Endodermal cell (in vitro differentiated cells): ENCODE results near the gene CORO7. TPM values are rescaled to one million over a fixed set of nuclear protein-coding genes. Genes with fewer than 3 reads are reported as not detected.

Experiments used
- DNase-seq: peaks from one replicate; pipeline ENCODE4 v3.0.0-alpha.2; 2017
- H3K27ac ChIP-seq: 2 replicates; pipeline ENCODE4 v1.5.1; 2013; ENCODE audit warnings: mild to moderate bottlenecking, low read depth, low read length, moderate library complexity
- H3K27me3 ChIP-seq: 2 replicates; pipeline ENCODE4 v1.6.1; 2013; ENCODE audit warnings: mild to moderate bottlenecking, low read length, moderate library complexity; ENCODE audit not compliant: insufficient read depth, control insufficient read depth, poor library complexity, severe bottlenecking
- H3K36me3 ChIP-seq: 2 replicates; pipeline ENCODE4 v1.7.0; 2013; ENCODE audit warnings: mild to moderate bottlenecking, low read length, moderate library complexity; ENCODE audit not compliant: control insufficient read depth, insufficient read depth
- H3K4me1 ChIP-seq: one replicate; pipeline ENCODE4 v1.7.0; 2013; ENCODE audit warnings: low read length; ENCODE audit not compliant: control insufficient read depth, insufficient read depth
- H3K4me3 ChIP-seq: 2 replicates; pipeline ENCODE4 v1.5.1; 2013; ENCODE audit warnings: mild to moderate bottlenecking, low read length, moderate library complexity
- H3K9ac ChIP-seq: 2 replicates; pipeline ENCODE4 v1.6.1; 2013; ENCODE audit warnings: mild to moderate bottlenecking, low read length, moderate library complexity; ENCODE audit not compliant: poor library complexity, severe bottlenecking; ENCODE audit errors: extremely low read depth
- H3K9me3 ChIP-seq: 2 replicates; pipeline ENCODE4 v1.6.1; 2013; ENCODE audit warnings: mild to moderate bottlenecking, low read length, moderate library complexity; ENCODE audit not compliant: control insufficient read depth
- H3K27ac Mint-ChIP-seq: 2 replicates; pipeline ENCODE4 v1.8.0; 2020; ENCODE audit warnings: mixed read lengths
- H3K27me3 Mint-ChIP-seq: 2 replicates; pipeline ENCODE4 v1.8.0; 2021; ENCODE audit warnings: mild to moderate bottlenecking, mixed read lengths; ENCODE audit not compliant: insufficient read depth
- H3K36me3 Mint-ChIP-seq: 2 replicates; pipeline ENCODE4 v1.8.0; 2020; ENCODE audit warnings: low read depth, mixed read lengths
- H3K4me1 Mint-ChIP-seq: 2 replicates; pipeline ENCODE4 v1.8.0; 2020; ENCODE audit warnings: mixed read lengths
- H3K4me3 Mint-ChIP-seq: 2 replicates; pipeline ENCODE4 v1.8.0; 2020; ENCODE audit warnings: mild to moderate bottlenecking, moderate library complexity, mixed read lengths
- H3K9me3 Mint-ChIP-seq: 2 replicates; pipeline ENCODE4 v1.8.0; 2020; ENCODE audit warnings: mild to moderate bottlenecking, mixed read lengths
- CTCF ChIP-seq: fragments of 200-600 bp; sonication (generic); conservative IDR thresholded peaks from 2 replicates; pipeline ENCODE4 v1.5.0; 2021; ENCODE audit warnings: antibody characterized with exemption, mild to moderate bottlenecking
- WGBS, 2 experiments: methylation state at CpG; one replicate each; pipeline versions ENCODE4 v1.1.5 to v1.1.7; 2013; ENCODE audit warnings: missing lambda C conversion rate in 2 of 2, mixed read lengths in 1 of 2; ENCODE audit not compliant: insufficient coverage in 1 of 2, insufficient read length in 1 of 2; 5-methylcytosine and 5-hydroxymethylcytosine counted together
- total RNA-seq, 2 donors: library from RNA; stranded (reverse); fragmentation: NEBNext Ultra II Directional in 1 of 2; extraction: Animal tissue kit (Norgen Biotek cat#: 25700) in 1 of 2; gene quantifications; 2 replicates in 1 of 2; 3 replicates in 1 of 2; pipeline ENCODE4 v1.2.1, GENCODE V29; 2021

CORO7 gene
- total RNA-seq, 2 donors from 2014 or later, result 32.5 to 37.5 TPM

- H3K27me3 Mint-ChIP-seq, result no peaks in the 10 kb centered on the region
- H3K9me3 ChIP-seq, result no peaks in the 10 kb centered on the region
- H3K4me3 Mint-ChIP-seq, result peak overlapping the region; percentile 50
- DNase-seq, result peak; percentile 69
- H3K36me3 Mint-ChIP-seq, result no peaks in the 10 kb centered on the region
- TF ChIP-seq CTCF, result no peak
- H3K4me3 ChIP-seq, result peak overlapping the region; percentile 71
- no peak overlapping the region for H3K27ac ChIP-seq
- no peaks in the 10 kb centered on the region for H3K9me3 Mint-ChIP-seq
- no peak overlapping the region for H3K27ac Mint-ChIP-seq
- no peaks in the 10 kb centered on the region for H3K27me3 ChIP-seq
- 10 to 22% methylated on average over 13 to 56 of the region's 57 CpGs for WGBS, 2 experiments
- H3K4me1 ChIP-seq, result peaks cover 7% of the 10 kb centered on the region
- peaks cover 3% of the 10 kb centered on the region for H3K4me1 Mint-ChIP-seq
- peak overlapping the region; percentile 44 for H3K9ac ChIP-seq
- H3K36me3 ChIP-seq, result no peaks in the 10 kb centered on the region
Measured at GRCh38 chr16:4327386-4328045, 88.9 kb downstream of the CORO7 start.

- Mint-ChIP-seq H3K27ac (no peak overlapping the region), H3K27me3 (no peaks in the 10 kb centered on the region), H3K36me3 (no peaks in the 10 kb centered on the region), H3K4me1 (peaks cover 3% of the 10 kb centered on the region), H3K4me3 (no peak overlapping the region), H3K9me3 (no peaks in the 10 kb centered on the region)
- Histone ChIP-seq H3K36me3 (no peaks in the 10 kb centered on the region), H3K4me1 (peaks cover 7% of the 10 kb centered on the region), H3K9me3 (no peaks in the 10 kb centered on the region), H3K4me3 (no peak overlapping the region), H3K27ac (no peak overlapping the region), H3K9ac (no peak overlapping the region), H3K27me3 (no peaks in the 10 kb centered on the region)
- no peak for TF ChIP-seq CTCF
- 93% methylated on average over 4 to 6 of the region's 6 CpGs for WGBS, 2 experiments
- no peak for DNase-seq
Measured at GRCh38 chr16:4325253-4325758, 91.1 kb downstream of the CORO7 start.

- 89 to 93% methylated on average over 12 to 22 of the region's 22 CpGs for WGBS, 2 experiments
- Histone ChIP-seq H3K27me3 (no peaks in the 10 kb centered on the region), H3K27ac (no peak overlapping the region), H3K9ac (no peak overlapping the region), H3K4me1 (peaks cover 7% of the 10 kb centered on the region), H3K36me3 (no peaks in the 10 kb centered on the region), H3K9me3 (no peaks in the 10 kb centered on the region), H3K4me3 (no peak overlapping the region)
- no peaks in the 10 kb centered on the region for H3K27me3 Mint-ChIP-seq
- H3K4me3 Mint-ChIP-seq, result no peak overlapping the region
- no peaks in the 10 kb centered on the region for H3K9me3 Mint-ChIP-seq
- TF ChIP-seq CTCF, result no peak
- no peak for DNase-seq
- H3K36me3 Mint-ChIP-seq, result no peaks in the 10 kb centered on the region
- no peak overlapping the region for H3K27ac Mint-ChIP-seq
- H3K4me1 Mint-ChIP-seq, result peaks cover 3% of the 10 kb centered on the region
Measured at GRCh38 chr16:4324492-4325252, 91.7 kb downstream of the CORO7 start.
